Lung (tissue), 12 donors: ENCODE measurements around the gene IGF2R. TPM values are rescaled to one million over a fixed set of nuclear protein-coding genes. Genes with fewer than 3 reads are reported as not detected.

Source experiments
- ATAC-seq: fragments of 200-7000 bp; cut with Tn5 transposase; one replicate; pipeline ENCODE4 v1.9.1; 2020; ENCODE audit warnings: moderate number of reproducible peaks; ENCODE audit not compliant: insufficient read depth, low FRiP score
- DNase-seq, 3 donors: peaks; one replicate each; pipeline ENCODE4 v3.0.0-alpha.2; 2013 to 2017
- H3K27ac ChIP-seq, 2 donors: one replicate each; pipeline ENCODE4 v1.5.1; 2013; ENCODE audit warnings: mild to moderate bottlenecking in 2 of 2, moderate library complexity in 2 of 2, control low read depth in 1 of 2, inconsistent platforms in 1 of 2, low read depth in 1 of 2, low read length in 1 of 2
- H3K27me3 ChIP-seq, 3 donors: one replicate each; pipeline ENCODE4 v1.5.1; 2013; ENCODE audit warnings: low read length in 2 of 3; ENCODE audit not compliant: control insufficient read depth in 3 of 3, insufficient read depth in 3 of 3
- H3K36me3 ChIP-seq, 4 donors: one replicate each; pipeline ENCODE4 v1.5.1; 2013; ENCODE audit warnings: low read length in 4 of 4, mild to moderate bottlenecking in 1 of 4, moderate library complexity in 1 of 4; ENCODE audit not compliant: control insufficient read depth in 4 of 4, insufficient read depth in 4 of 4
- H3K4me1 ChIP-seq, 5 donors: one replicate each; pipeline ENCODE4 v1.5.1; 2013; ENCODE audit warnings: low read length in 5 of 5, mild to moderate bottlenecking in 2 of 5, moderate library complexity in 1 of 5; ENCODE audit not compliant: control insufficient read depth in 5 of 5, insufficient read depth in 5 of 5
- H3K4me3 ChIP-seq: one replicate; pipeline ENCODE4 v1.5.1; 2013; ENCODE audit warnings: mild to moderate bottlenecking, control low read depth, moderate library complexity
- H3K9ac ChIP-seq, 2 donors: one replicate each; pipeline ENCODE4 v1.5.1; 2013; ENCODE audit warnings: low read length in 2 of 2, control low read depth in 1 of 2; ENCODE audit not compliant: insufficient read depth in 1 of 2
- H3K9me3 ChIP-seq, 4 donors: one replicate each; pipeline ENCODE4 v1.5.1; 2013; ENCODE audit warnings: low read length in 3 of 4, mild to moderate bottlenecking in 1 of 4, moderate library complexity in 1 of 4; ENCODE audit not compliant: control insufficient read depth in 4 of 4, insufficient read depth in 3 of 4
- WGBS, 2 donors: extraction: QIAGEN DNeasy Blood & Tissue Kit; methylation state at CpG; one replicate each; pipeline ENCODE4 v1.1.7; 2013; 5-methylcytosine and 5-hydroxymethylcytosine counted together
- polyA plus RNA-seq, 2 donors: library from polyadenylated mRNA; stranded (reverse); fragments of 200-250 nt; gene quantifications; one replicate each; pipeline ENCODE4 v1.2.1, GENCODE V29; 2013
- total RNA-seq, 2 donors: library from RNA; depleted of rRNA in 1 of 2; stranded (reverse); fragments of >200 nt in 1 of 2; gene quantifications; one replicate each; pipeline ENCODE4 v1.2.1, GENCODE V29; 2014 to 2021
- TF ChIP-seq, protein P1 (sequence below): IDR thresholded peaks from 2 replicates; pipeline ENCODE4 v1.5.1; 2012; ENCODE audit warnings: mild to moderate bottlenecking; ENCODE audit errors: control extremely low read depth, extremely low read depth
- donor health status: control.
- donor health status: control.
- donor health status: Bipolar disorder and iron deficiency.
- donor health status: healthy.
- donor health status: DM: yes; HTN: yes; CAD: no.

Gene IGF2R
- total and polyA plus RNA-seq, 4 donors: 30.0 to 125 (median 92.6) TPM

DNA sequence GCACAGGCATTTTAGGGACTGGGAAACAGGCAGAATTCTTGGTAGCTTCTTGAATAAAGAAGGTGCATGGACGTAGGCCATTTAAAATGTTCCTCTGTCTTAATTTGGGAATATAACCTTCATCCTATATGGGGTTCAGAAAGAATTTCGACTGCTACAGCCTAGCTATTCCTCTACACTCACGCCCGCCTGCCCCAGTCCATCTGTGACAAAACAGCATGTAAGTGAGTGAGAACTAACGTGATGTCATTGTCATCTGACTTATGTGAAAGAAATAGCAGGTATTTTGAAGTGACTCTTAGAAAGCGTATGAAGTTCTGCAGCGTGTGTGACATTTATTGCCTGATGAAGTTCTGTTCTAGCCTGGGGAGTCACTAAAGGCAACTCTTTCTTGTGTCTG lies 100.6 kb downstream of the IGF2R start:
- ATAC-seq (no peak), DNase-seq (no peak)
- 94 to 96% methylated on average over 7 of the region's 7 CpGs for WGBS, 2 donors
- Histone ChIP-seq H3K4me3 (no peak overlapping the region), H3K9me3 (no peaks in the 10 kb centered on the region), H3K27ac (no peak overlapping the region), H3K9ac (no peak overlapping the region), H3K4me1 (no peaks in the 10 kb centered on the region), H3K27me3 (no peaks in the 10 kb centered on the region), H3K36me3 (peaks cover 31 to 67% (median 36%) of the 10 kb centered on the region in 4 donors)
- TF ChIP-seq, protein P1, sequence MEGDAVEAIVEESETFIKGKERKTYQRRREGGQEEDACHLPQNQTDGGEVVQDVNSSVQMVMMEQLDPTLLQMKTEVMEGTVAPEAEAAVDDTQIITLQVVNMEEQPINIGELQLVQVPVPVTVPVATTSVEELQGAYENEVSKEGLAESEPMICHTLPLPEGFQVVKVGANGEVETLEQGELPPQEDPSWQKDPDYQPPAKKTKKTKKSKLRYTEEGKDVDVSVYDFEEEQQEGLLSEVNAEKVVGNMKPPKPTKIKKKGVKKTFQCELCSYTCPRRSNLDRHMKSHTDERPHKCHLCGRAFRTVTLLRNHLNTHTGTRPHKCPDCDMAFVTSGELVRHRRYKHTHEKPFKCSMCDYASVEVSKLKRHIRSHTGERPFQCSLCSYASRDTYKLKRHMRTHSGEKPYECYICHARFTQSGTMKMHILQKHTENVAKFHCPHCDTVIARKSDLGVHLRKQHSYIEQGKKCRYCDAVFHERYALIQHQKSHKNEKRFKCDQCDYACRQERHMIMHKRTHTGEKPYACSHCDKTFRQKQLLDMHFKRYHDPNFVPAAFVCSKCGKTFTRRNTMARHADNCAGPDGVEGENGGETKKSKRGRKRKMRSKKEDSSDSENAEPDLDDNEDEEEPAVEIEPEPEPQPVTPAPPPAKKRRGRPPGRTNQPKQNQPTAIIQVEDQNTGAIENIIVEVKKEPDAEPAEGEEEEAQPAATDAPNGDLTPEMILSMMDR: no peak

DNA sequence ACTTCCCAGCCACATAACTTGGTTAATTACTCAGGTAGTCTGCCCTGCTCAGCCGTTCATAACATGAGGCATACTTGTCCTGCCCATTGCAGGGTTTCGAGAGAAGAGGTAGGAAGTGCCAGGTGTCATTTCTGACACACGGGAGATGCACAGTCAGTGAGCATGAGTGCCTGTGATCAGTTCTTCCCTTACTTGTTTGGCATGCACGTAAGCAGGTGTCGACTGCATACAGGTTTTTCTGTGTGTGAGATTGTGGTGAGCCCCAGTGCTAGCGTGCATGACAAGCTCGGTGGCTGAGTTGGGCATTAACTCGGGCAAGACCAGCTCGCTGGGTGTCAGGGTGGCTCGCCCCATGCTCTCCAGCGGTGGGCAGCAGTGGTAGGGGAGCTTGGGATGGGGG lies 101.5 kb downstream of the IGF2R start:
- no peaks in the 10 kb centered on the region for H3K9me3 ChIP-seq
- no peak overlapping the region for H3K9ac ChIP-seq
- H3K27ac ChIP-seq: no peak overlapping the region
- H3K4me1 ChIP-seq: no peaks in the 10 kb centered on the region
- ATAC-seq (no peak), DNase-seq (no peak)
- peaks cover 31 to 68% (median 34%) of the 10 kb centered on the region in 4 donors for H3K36me3 ChIP-seq
- H3K4me3 ChIP-seq: no peak overlapping the region
- TF ChIP-seq, protein P1: no peak
- 95 to 96% methylated on average over 11 of the region's 11 CpGs for WGBS, 2 donors
- no peaks in the 10 kb centered on the region for H3K27me3 ChIP-seq

DNA sequence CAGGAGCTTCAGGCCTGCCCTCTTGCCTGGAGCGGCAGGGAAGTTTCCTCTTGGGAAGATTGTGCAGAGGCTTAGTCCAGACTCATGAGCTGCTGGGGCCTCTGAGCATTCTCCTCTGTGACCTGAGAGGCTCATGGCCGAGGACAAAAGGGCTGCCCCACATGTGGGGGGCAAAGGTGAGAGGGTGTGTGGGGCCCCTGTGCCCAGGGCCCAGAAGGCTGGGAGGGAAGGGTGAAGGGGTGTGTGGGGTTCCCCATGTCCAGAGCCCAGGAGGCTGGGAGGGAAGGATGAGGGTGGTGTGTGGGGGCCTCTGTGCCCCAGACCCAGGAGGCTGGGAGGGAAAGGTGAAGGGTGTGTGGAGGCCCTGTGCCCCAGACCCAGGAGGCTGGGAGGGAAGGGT lies 101.9 kb downstream of the IGF2R start:
- no peak for DNase-seq

More for the DNA sequence above, 101.9 kb downstream of the IGF2R start:
- Histone ChIP-seq H3K9me3 (no peaks in the 10 kb centered on the region), H3K9ac (no peak overlapping the region), H3K27me3 (no peaks in the 10 kb centered on the region), H3K27ac (no peak overlapping the region), H3K4me1 (no peaks in the 10 kb centered on the region), H3K4me3 (no peak overlapping the region), H3K36me3 (peaks cover 31 to 70% (median 35%) of the 10 kb centered on the region in 4 donors)
- WGBS, 2 donors: 94 to 100% methylated on average over 2 of the region's 2 CpGs
- TF ChIP-seq, protein P1: no peak
- no peak for ATAC-seq
